HG02884 (cell line): ENCODE results near the gene HDGFL3.
"Not testable (repeated sequence)": the region's sequence is repeated elsewhere in the genome, so short reads cannot be mapped to it uniquely, and the experiment has no call there.

Experiments used
- ATAC-seq: cut with Tn5 transposase; IDR thresholded peaks from one replicate; pipeline ENCODE4 v1.9.1; 2021; ENCODE audit warnings: mild to moderate bottlenecking, moderate library complexity; ENCODE audit not compliant: unreplicated experiment

HDGFL3 gene

GRCh38 chr15:83194528-83194927, 13.1 kb downstream of the HDGFL3 start:
- ATAC-seq = no peak

GRCh38 chr15:83193721-83194120, 13.9 kb downstream of the HDGFL3 start:
- ATAC-seq = no peak

- ATAC-seq = no peak
Observed at GRCh38 chr15:83192742-83193141, 14.9 kb downstream of the HDGFL3 start.

- no peak for ATAC-seq
Observed at GRCh38 chr15:83190450-83190849, 17.2 kb downstream of the HDGFL3 start.

GRCh38 chr15:83185561-83185960, 22.1 kb downstream of the HDGFL3 start:
- ATAC-seq = no peak

GRCh38 chr15:83178869-83179325, 28.7 kb downstream of the HDGFL3 start:
- no peak for ATAC-seq

- ATAC-seq = no peak
Observed at GRCh38 chr15:83178390-83178789, 29.2 kb downstream of the HDGFL3 start.

GRCh38 chr15:83174891-83175290, 32.7 kb downstream of the HDGFL3 start:
- no peak for ATAC-seq

- no peak for ATAC-seq
Observed at GRCh38 chr15:83170474-83171165, 37.0 kb downstream of the HDGFL3 start.

GRCh38 chr15:83169576-83169975, 38.0 kb downstream of the HDGFL3 start:
- not testable (repeated sequence) for ATAC-seq

- ATAC-seq = no peak
Observed at GRCh38 chr15:83166830-83167229, 40.8 kb downstream of the HDGFL3 start.

GRCh38 chr15:83166218-83166617, 41.4 kb downstream of the HDGFL3 start:
- no peak for ATAC-seq

- no peak for ATAC-seq
Observed at GRCh38 chr15:83164771-83165404, 42.7 kb downstream of the HDGFL3 start.

- no peak for ATAC-seq
Observed at GRCh38 chr15:83164111-83164770, 43.4 kb downstream of the HDGFL3 start.

GRCh38 chr15:83163032-83163431, 44.6 kb downstream of the HDGFL3 start:
- no peak for ATAC-seq

- no peak for ATAC-seq
Observed at GRCh38 chr15:83160741-83161140, 46.9 kb downstream of the HDGFL3 start.

GRCh38 chr15:83158393-83158792, 49.2 kb downstream of the HDGFL3 start:
- ATAC-seq = no peak

GRCh38 chr15:83155942-83156341, 51.7 kb downstream of the HDGFL3 start:
- ATAC-seq = no peak

GRCh38 chr15:83153288-83153687, 54.3 kb downstream of the HDGFL3 start:
- no peak for ATAC-seq

- ATAC-seq = no peak
Observed at GRCh38 chr15:83144771-83145170, 62.9 kb downstream of the HDGFL3 start.

GRCh38 chr15:83142151-83142550, 65.5 kb downstream of the HDGFL3 start:
- ATAC-seq = not testable (repeated sequence)
